HEK293 (cell line): ENCODE measurements around the gene FIG4.

Experiments used
- FEZF1 ChIP-seq: fragments of 450-650 bp; formaldehyde crosslinking; IDR thresholded peaks from 2 replicates; pipeline ENCODE4 v1.5.1; 2016; ENCODE audit warnings: missing biosample characterization, missing genetic modification characterization
- GLI2 ChIP-seq: fragments of 450-650 bp; formaldehyde crosslinking; IDR thresholded peaks from 2 replicates; pipeline ENCODE4; 2017; ENCODE audit warnings: missing biosample characterization, missing genetic modification characterization, low read depth, borderline replicate concordance
- HOXA7 ChIP-seq: sonication (generic); formaldehyde crosslinking; IDR thresholded peaks from 2 replicates; pipeline ENCODE4 v1.8.1; 2022; ENCODE audit warnings: missing genetic modification reagents, borderline replicate concordance
- ZBTB48 ChIP-seq: fragments of 450-650 bp; formaldehyde crosslinking; IDR thresholded peaks from 2 replicates; pipeline ENCODE4 v1.5.1; 2016; ENCODE audit warnings: missing biosample characterization, missing genetic modification characterization
- ZFP37 ChIP-seq: fragments of 450-650 bp; formaldehyde crosslinking; IDR thresholded peaks from 2 replicates; pipeline ENCODE4 v1.5.1; 2016; ENCODE audit warnings: missing biosample characterization, missing genetic modification characterization
- ZNF112 ChIP-seq: fragments of 450-650 bp; formaldehyde crosslinking; IDR thresholded peaks from 2 replicates; pipeline ENCODE4 v1.5.0; 2017; ENCODE audit warnings: missing biosample characterization, missing genetic modification characterization
- ZNF138 ChIP-seq: fragments of 450-650 bp; formaldehyde crosslinking; IDR thresholded peaks from 2 replicates; pipeline ENCODE4 v1.5.1; 2016; ENCODE audit warnings: missing biosample characterization, missing genetic modification characterization, borderline replicate concordance
- ZNF184 ChIP-seq: fragments of 450-650 bp; IDR thresholded peaks from 2 replicates; pipeline ENCODE4 v1.5.1; 2018; ENCODE audit warnings: missing biosample characterization, mild to moderate bottlenecking, missing genetic modification characterization
- ZNF211 ChIP-seq: fragments of 450-650 bp; formaldehyde crosslinking; IDR thresholded peaks from 2 replicates; pipeline ENCODE4 v1.5.1; 2016; ENCODE audit warnings: low read depth, missing biosample characterization, missing genetic modification characterization
- ZNF324 ChIP-seq: fragments of 450-650 bp; formaldehyde crosslinking; IDR thresholded peaks from 2 replicates; pipeline ENCODE4 v1.5.1; 2016; ENCODE audit warnings: missing biosample characterization, missing genetic modification characterization
- ZNF350 ChIP-seq: fragments of 450-650 bp; formaldehyde crosslinking; IDR thresholded peaks from 2 replicates; pipeline ENCODE4 v1.5.0; 2017; ENCODE audit warnings: missing biosample characterization, mild to moderate bottlenecking, missing genetic modification characterization
- ZNF362 ChIP-seq: fragments of 450-650 bp; formaldehyde crosslinking; IDR thresholded peaks from 2 replicates; pipeline ENCODE4 v1.5.1; 2016; ENCODE audit warnings: missing biosample characterization, missing genetic modification characterization
- ZNF37A ChIP-seq: fragments of 450-650 bp; IDR thresholded peaks from 2 replicates; pipeline ENCODE4 v1.5.1; 2018; ENCODE audit warnings: missing biosample characterization, missing genetic modification characterization
- ZNF416 ChIP-seq: fragments of 450-650 bp; formaldehyde crosslinking; IDR thresholded peaks from 2 replicates; pipeline ENCODE4 v1.5.1; 2016; ENCODE audit warnings: missing biosample characterization, missing genetic modification characterization
- ZNF488 ChIP-seq: fragments of 450-650 bp; formaldehyde crosslinking; IDR thresholded peaks from 2 replicates; pipeline ENCODE4 v1.5.1; 2016; ENCODE audit warnings: missing biosample characterization, missing genetic modification characterization
- ZNF501 ChIP-seq: fragments of 450-650 bp; formaldehyde crosslinking; IDR thresholded peaks from 2 replicates; pipeline ENCODE4 v1.5.1; 2016; ENCODE audit warnings: missing biosample characterization, missing genetic modification characterization
- ZNF518A ChIP-seq: fragments of 450-650 bp; formaldehyde crosslinking; conservative IDR thresholded peaks from 2 replicates; pipeline ENCODE4 v1.5.1; 2016; ENCODE audit warnings: low read depth, missing biosample characterization, missing genetic modification characterization
- ZNF571 ChIP-seq: fragments of 450-650 bp; formaldehyde crosslinking; IDR thresholded peaks from 2 replicates; pipeline ENCODE4 v1.5.0; 2017; ENCODE audit warnings: missing biosample characterization, missing genetic modification characterization
- ZNF585B ChIP-seq: fragments of 450-650 bp; formaldehyde crosslinking; IDR thresholded peaks from 2 replicates; pipeline ENCODE4 v1.5.1; 2016; ENCODE audit warnings: missing biosample characterization, missing genetic modification characterization
- ZNF600 ChIP-seq: fragments of 450-650 bp; formaldehyde crosslinking; IDR thresholded peaks from 2 replicates; pipeline ENCODE4 v1.5.1; 2016; ENCODE audit warnings: missing biosample characterization, missing genetic modification characterization
- ZNF707 ChIP-seq: fragments of 450-650 bp; formaldehyde crosslinking; IDR thresholded peaks from 2 replicates; pipeline ENCODE4 v1.5.1; 2016; ENCODE audit warnings: missing biosample characterization, missing genetic modification characterization
- ZNF747 ChIP-seq: fragments of 450-650 bp; formaldehyde crosslinking; IDR thresholded peaks from 2 replicates; pipeline ENCODE4 v1.5.1; 2016; ENCODE audit warnings: missing biosample characterization, missing genetic modification characterization
- ZSCAN16 ChIP-seq: fragments of 450-650 bp; formaldehyde crosslinking; IDR thresholded peaks from 2 replicates; pipeline ENCODE4 v1.5.1; 2016; ENCODE audit warnings: missing biosample characterization, missing genetic modification characterization
- TF ChIP-seq, protein P1 (sequence below): fragments of 450-650 bp; formaldehyde crosslinking; IDR thresholded peaks from 2 replicates; pipeline ENCODE4 v1.5.1; 2016; ENCODE audit warnings: missing biosample characterization, missing genetic modification characterization
- TF ChIP-seq, protein P2 (sequence below): fragments of 450-650 bp; formaldehyde crosslinking; IDR thresholded peaks from 2 replicates; pipeline ENCODE4 v1.5.1; 2016; ENCODE audit warnings: missing biosample characterization, missing genetic modification characterization
- TF ChIP-seq, protein P3 (sequence below): fragments of 450-650 bp; formaldehyde crosslinking; IDR thresholded peaks from 2 replicates; pipeline ENCODE4 v1.5.1; 2016; ENCODE audit warnings: missing biosample characterization, missing genetic modification characterization

FIG4 gene

GRCh38 chr6:109705258-109705657 is 14.2 kb downstream of the FIG4 start (continued):
- TF ChIP-seq ZNF707 (no peak), ZFP37 (tag by site-specific recombination) (0 out of 2 replicates have a peak, but pooled peaks have one; percentile 25), ZNF138 (tag by site-specific recombination) (no peak), FEZF1 (tag by site-specific recombination) (no peak), ZNF600 (tag by site-specific recombination) (no peak), ZNF518A (tag by site-specific recombination) (0 out of 2 replicates have a peak, but pooled peaks have one; percentile 21), GLI2 (no peak), ZBTB48 (tag by site-specific recombination) (no peak), ZNF211 (tag by site-specific recombination) (no peak), ZNF416 (tag by site-specific recombination) (no peak), ZNF585B (tag by site-specific recombination) (no peak), ZSCAN16 (tag by site-specific recombination) (no peak), ZNF350 (tag by site-specific recombination) (no peak), ZNF112 (tag by site-specific recombination) (no peak), HOXA7 (no peak), ZNF184 (tag by site-specific recombination) (0 out of 2 replicates have a peak, but pooled peaks have one; percentile 26), ZNF324 (tag by site-specific recombination) (no peak), ZNF747 (tag by site-specific recombination) (no peak), ZNF488 (tag by site-specific recombination) (no peak), ZNF362 (no peak), ZNF571 (tag by site-specific recombination) (no peak), ZNF37A (tag by site-specific recombination) (no peak), ZNF501 (tag by site-specific recombination) (peak; percentile 48; the same call in 1 of the 2 replicates)
- TF ChIP-seq, protein P1, sequence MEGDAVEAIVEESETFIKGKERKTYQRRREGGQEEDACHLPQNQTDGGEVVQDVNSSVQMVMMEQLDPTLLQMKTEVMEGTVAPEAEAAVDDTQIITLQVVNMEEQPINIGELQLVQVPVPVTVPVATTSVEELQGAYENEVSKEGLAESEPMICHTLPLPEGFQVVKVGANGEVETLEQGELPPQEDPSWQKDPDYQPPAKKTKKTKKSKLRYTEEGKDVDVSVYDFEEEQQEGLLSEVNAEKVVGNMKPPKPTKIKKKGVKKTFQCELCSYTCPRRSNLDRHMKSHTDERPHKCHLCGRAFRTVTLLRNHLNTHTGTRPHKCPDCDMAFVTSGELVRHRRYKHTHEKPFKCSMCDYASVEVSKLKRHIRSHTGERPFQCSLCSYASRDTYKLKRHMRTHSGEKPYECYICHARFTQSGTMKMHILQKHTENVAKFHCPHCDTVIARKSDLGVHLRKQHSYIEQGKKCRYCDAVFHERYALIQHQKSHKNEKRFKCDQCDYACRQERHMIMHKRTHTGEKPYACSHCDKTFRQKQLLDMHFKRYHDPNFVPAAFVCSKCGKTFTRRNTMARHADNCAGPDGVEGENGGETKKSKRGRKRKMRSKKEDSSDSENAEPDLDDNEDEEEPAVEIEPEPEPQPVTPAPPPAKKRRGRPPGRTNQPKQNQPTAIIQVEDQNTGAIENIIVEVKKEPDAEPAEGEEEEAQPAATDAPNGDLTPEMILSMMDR (tag by site-specific recombination): peak; percentile 95
- TF ChIP-seq, protein P2, sequence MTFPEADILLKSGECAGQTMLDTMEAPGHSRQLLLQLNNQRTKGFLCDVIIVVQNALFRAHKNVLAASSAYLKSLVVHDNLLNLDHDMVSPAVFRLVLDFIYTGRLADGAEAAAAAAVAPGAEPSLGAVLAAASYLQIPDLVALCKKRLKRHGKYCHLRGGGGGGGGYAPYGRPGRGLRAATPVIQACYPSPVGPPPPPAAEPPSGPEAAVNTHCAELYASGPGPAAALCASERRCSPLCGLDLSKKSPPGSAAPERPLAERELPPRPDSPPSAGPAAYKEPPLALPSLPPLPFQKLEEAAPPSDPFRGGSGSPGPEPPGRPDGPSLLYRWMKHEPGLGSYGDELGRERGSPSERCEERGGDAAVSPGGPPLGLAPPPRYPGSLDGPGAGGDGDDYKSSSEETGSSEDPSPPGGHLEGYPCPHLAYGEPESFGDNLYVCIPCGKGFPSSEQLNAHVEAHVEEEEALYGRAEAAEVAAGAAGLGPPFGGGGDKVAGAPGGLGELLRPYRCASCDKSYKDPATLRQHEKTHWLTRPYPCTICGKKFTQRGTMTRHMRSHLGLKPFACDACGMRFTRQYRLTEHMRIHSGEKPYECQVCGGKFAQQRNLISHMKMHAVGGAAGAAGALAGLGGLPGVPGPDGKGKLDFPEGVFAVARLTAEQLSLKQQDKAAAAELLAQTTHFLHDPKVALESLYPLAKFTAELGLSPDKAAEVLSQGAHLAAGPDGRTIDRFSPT (tag by site-specific recombination): no peak
- TF ChIP-seq, protein P3, sequence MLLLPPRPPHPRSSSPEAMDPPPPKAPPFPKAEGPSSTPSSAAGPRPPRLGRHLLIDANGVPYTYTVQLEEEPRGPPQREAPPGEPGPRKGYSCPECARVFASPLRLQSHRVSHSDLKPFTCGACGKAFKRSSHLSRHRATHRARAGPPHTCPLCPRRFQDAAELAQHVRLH (tag by site-specific recombination): no peak
